K562 (cell line): ENCODE measurements around the gene COL1A1. TPM values are rescaled to one million over a fixed set of nuclear protein-coding genes. Genes with fewer than 3 reads are reported as not detected.

Source experiments
- ATF7 ChIP-seq: fragments of 450-650 bp; IDR thresholded peaks from 2 replicates; pipeline ENCODE4 v1.7.1; 2014; ENCODE audit warnings: mild to moderate bottlenecking, moderate library complexity
- CCNT2 ChIP-seq: IDR thresholded peaks from 2 replicates; pipeline ENCODE4 v1.6.1; 2011; ENCODE audit warnings: borderline replicate concordance, low read depth, mild to moderate bottlenecking, moderate library complexity, mixed read lengths, low read length; ENCODE audit not compliant: insufficient read length; ENCODE audit errors: extremely low read depth
- DEAF1 ChIP-seq: fragments of 450-650 bp; formaldehyde crosslinking; IDR thresholded peaks from 2 replicates; pipeline ENCODE4 v1.4.0; 2020; ENCODE audit warnings: mild to moderate bottlenecking, moderate library complexity
- ELF1 ChIP-seq: fragments of 200-800 bp; sonication (Bioruptor generic); IDR thresholded peaks from 2 replicates; pipeline ENCODE4 v1.6.1; 2016; ENCODE audit warnings: missing genetic modification characterization, missing compliant biosample characterization
- HIVEP1 ChIP-seq: fragments of 250-450 bp; sonication (Bioruptor Pico); IDR thresholded peaks from 2 replicates; pipeline ENCODE4 v1.4.0; 2020; ENCODE audit warnings: mild to moderate bottlenecking
- HOXB6 ChIP-seq: fragments of 250-450 bp; sonication (Bioruptor Pico); IDR thresholded peaks from 2 replicates; pipeline ENCODE4 v1.5.1; 2022; ENCODE audit warnings: mild to moderate bottlenecking, borderline replicate concordance
- MIER1 ChIP-seq: fragments of 450-650 bp; IDR thresholded peaks from 2 replicates; pipeline ENCODE4 v1.6.1; 2016; ENCODE audit warnings: antibody characterized with exemption, mild to moderate bottlenecking, low read depth
- NKRF ChIP-seq: fragments of 450-650 bp; IDR thresholded peaks from 2 replicates; pipeline ENCODE4 v1.6.1; 2016; ENCODE audit warnings: borderline replicate concordance
- PPARD ChIP-seq: fragments of 250-450 bp; sonication (Bioruptor Pico); IDR thresholded peaks from 2 replicates; pipeline ENCODE4 v1.8.0; 2022; ENCODE audit warnings: inconsistent platforms, mild to moderate bottlenecking, moderate library complexity
- RBM22 ChIP-seq: fragments of 200-400 bp; formaldehyde crosslinking; IDR thresholded peaks from 2 replicates; pipeline ENCODE4 v1.6.1; 2018; ENCODE audit warnings: low read length, low read depth; ENCODE audit not compliant: poor library complexity, severe bottlenecking
- STAT5B ChIP-seq: fragments of 250-450 bp; sonication (Bioruptor Pico); IDR thresholded peaks from 2 replicates; pipeline ENCODE4 v1.8.0; 2021; ENCODE audit warnings: mild to moderate bottlenecking, inconsistent platforms
- TAF1 ChIP-seq: IDR thresholded peaks from 2 replicates; pipeline ENCODE4 v1.6.1; 2011; ENCODE audit warnings: mild to moderate bottlenecking, low read length, moderate library complexity; ENCODE audit not compliant: insufficient read depth, control insufficient read depth, severe bottlenecking; ENCODE audit errors: extremely low read depth
- TFAP4 ChIP-seq: sonication (generic); formaldehyde crosslinking; IDR thresholded peaks from 2 replicates; pipeline ENCODE4 v1.8.0; 2022; ENCODE audit warnings: missing genetic modification reagents, mild to moderate bottlenecking, moderate library complexity, borderline replicate concordance
- ZBTB1 ChIP-seq: sonication (generic); formaldehyde crosslinking; IDR thresholded peaks from 2 replicates; pipeline ENCODE4 v1.8.1; 2023; ENCODE audit warnings: missing genetic modification reagents, low read depth, mild to moderate bottlenecking, borderline replicate concordance
- ZNF655 ChIP-seq: fragments of 250-450 bp; sonication (Bioruptor Pico); IDR thresholded peaks from 2 replicates; pipeline ENCODE4 v1.5.0; 2021
- ZNF766 ChIP-seq: fragments of 200-800 bp; sonication (Bioruptor generic); conservative IDR thresholded peaks from 2 replicates; pipeline ENCODE4 v1.6.1; 2016; ENCODE audit warnings: missing genetic modification characterization, missing compliant biosample characterization
- polyA plus RNA-seq, 8 experiments: library from polyadenylated mRNA; depleted of rRNA in 4 of 8; stranded (reverse) in 5 of 8; unstranded in 3 of 8; fragments of >200 nt; fragmentation: Nextera tagmentation in 2 of 8; fragmentation: Illumina TruSeq in 1 of 8; extraction: Ambion mirVana in 2 of 8; extraction: Trizol in 1 of 8; gene quantifications; 2 replicates each; pipeline versions ENCODE4 v1.2.1 to v1.2.3, GENCODE V29; 2011 to 2014; ENCODE audit warnings: inconsistent platforms in 1 of 8, missing spikeins in 1 of 8
- total RNA-seq, 7 experiments: library from RNA; depleted of rRNA in 6 of 7; stranded (reverse); fragments of >200 nt in 6 of 7; fragmentation: Illumina TruSeq in 2 of 7; extraction: Trizol in 2 of 7; gene quantifications; 2 replicates each; pipeline versions ENCODE4 v1.2.1 to v1.2.3, GENCODE V29; 2011 to 2021; ENCODE audit warnings: low replicate concordance in 1 of 7
- TF ChIP-seq, protein P1 (sequence below): fragments of 250-450 bp; sonication (Bioruptor Pico); IDR thresholded peaks from 2 replicates; pipeline ENCODE4 v1.5.0; 2022; ENCODE audit warnings: mild to moderate bottlenecking

Gene COL1A1
- total and polyA plus RNA-seq, 9 of the 15 experiments (the other 6 are each of a cell fraction or from before 2014, with no cell fraction given): 0.04 to 3.4 (median 0.18) TPM

DNA sequence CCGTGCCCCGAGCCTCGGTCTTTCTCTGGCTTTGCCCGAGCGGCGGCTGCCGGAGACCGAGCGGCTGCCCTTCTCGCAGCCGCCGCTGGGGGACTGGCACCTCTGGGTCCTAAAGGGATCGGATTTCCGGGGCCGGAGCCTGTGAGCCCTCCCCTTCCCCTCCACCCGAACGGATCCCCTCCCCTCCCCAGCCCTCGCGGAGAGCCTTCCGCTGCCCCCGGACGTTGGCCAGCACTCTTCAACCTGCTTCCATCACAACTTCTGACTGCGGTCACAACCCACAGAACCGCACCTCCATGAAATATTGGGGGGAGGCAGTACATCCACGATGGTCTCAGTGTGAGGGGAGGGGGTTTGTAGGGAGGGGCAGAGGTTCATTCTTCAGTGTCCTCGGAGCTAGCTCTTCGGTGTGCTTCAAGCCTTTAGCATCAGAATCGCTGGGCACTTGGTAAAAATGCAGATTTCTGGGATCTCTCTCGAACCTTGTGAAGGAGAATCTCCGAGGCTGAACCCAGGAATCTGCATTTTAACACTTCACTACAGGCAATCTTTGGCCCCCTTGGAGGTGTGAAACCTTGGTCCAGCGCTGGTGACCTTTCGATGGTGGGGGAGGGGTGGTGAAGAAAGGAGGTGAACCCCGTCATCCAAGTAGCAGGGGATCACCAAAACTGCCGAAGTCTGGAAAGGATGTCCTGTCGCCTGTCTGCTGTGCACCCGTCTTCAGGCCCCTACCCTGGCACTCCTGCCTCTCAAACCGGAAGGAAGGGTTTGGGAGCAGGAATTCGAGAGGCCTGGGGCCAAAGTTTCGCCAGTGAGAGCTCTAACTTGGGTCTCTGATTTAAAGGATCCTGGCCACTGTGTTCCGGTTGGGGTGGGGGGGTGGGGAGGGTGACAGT is 50.1 kb downstream of the COL1A1 start (continued):
- TF ChIP-seq, protein P1, sequence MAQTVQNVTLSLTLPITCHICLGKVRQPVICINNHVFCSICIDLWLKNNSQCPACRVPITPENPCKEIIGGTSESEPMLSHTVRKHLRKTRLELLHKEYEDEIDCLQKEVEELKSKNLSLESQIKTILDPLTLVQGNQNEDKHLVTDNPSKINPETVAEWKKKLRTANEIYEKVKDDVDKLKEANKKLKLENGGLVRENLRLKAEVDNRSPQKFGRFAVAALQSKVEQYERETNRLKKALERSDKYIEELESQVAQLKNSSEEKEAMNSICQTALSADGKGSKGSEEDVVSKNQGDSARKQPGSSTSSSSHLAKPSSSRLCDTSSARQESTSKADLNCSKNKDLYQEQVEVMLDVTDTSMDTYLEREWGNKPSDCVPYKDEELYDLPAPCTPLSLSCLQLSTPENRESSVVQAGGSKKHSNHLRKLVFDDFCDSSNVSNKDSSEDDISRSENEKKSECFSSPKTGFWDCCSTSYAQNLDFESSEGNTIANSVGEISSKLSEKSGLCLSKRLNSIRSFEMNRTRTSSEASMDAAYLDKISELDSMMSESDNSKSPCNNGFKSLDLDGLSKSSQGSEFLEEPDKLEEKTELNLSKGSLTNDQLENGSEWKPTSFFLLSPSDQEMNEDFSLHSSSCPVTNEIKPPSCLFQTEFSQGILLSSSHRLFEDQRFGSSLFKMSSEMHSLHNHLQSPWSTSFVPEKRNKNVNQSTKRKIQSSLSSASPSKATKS (CRISPR knock-in tag): no peak
- TF ChIP-seq TAF1: peak; percentile 74
- peak; percentile 79 for TF ChIP-seq ELF1 (tag)
- TF ChIP-seq TFAP4 (CRISPR knock-in tag): peak; percentile 20; the same call in 1 of the 2 replicates
- peak; percentile 34 for TF ChIP-seq RBM22
- TF ChIP-seq PPARD (CRISPR knock-in tag): no peak
- TF ChIP-seq ZNF766 (CRISPR knock-in tag): no peak
- TF ChIP-seq HOXB6 (CRISPR knock-in tag): no peak
- TF ChIP-seq HIVEP1 (CRISPR knock-in tag): no peak
- TF ChIP-seq ZNF655 (CRISPR knock-in tag): no peak
- no peak for TF ChIP-seq NKRF
- no peak for TF ChIP-seq STAT5B
- no peak for TF ChIP-seq ZBTB1
- no peak for TF ChIP-seq MIER1
- peak; percentile 26; the same call in 1 of the 2 replicates for TF ChIP-seq DEAF1 (CRISPR knock-in tag)
- TF ChIP-seq CCNT2: peak; percentile 56
- no peak for TF ChIP-seq ATF7
